AG04450 (cell line): ENCODE data around the gene SIGLEC12. TPM values are rescaled to one million over a fixed set of nuclear protein-coding genes. Genes with fewer than 3 reads are reported as not detected.
A peak's percentile ranks its signal among the peaks of the same experiment; 100 is the strongest.

ENCODE experiments used
- CTCF ChIA-PET: fragments of 300-600, 350-600 bp; formaldehyde crosslinking; extraction: SDS; loops from one replicate; lab custom pipeline; 2022; ENCODE audit warnings: antibody characterized with exemption, inconsistent platforms; lab: Charles Lee
- POLR2A ChIA-PET: fragments of 350-600 bp; formaldehyde crosslinking; extraction: SDS; loops from one replicate; lab custom pipeline; 2021; ENCODE audit warnings: antibody characterized with exemption, inconsistent platforms; lab: Yijun Ruan, JAX
- DNase-seq: peaks from one replicate; pipeline ENCODE4 v3.0.0-alpha.2; 2011; ENCODE audit warnings: low read depth, low spot score
- H3K27ac ChIP-seq: one replicate; pipeline ENCODE4 v1.5.1; 2012; ENCODE audit warnings: low read depth, low read length, control low read depth
- H3K27me3 ChIP-seq: one replicate; pipeline ENCODE4 v1.6.0; 2012; ENCODE audit warnings: low read length; ENCODE audit not compliant: control insufficient read depth, insufficient read depth
- H3K4me3 ChIP-seq: 2 replicates; pipeline ENCODE4 v1.5.1; 2011; ENCODE audit warnings: mild to moderate bottlenecking, low read depth, low read length, control low read depth
- H3K9me3 ChIP-seq: 2 replicates; pipeline ENCODE4 v1.5.1; 2012; ENCODE audit warnings: low read length; ENCODE audit not compliant: control insufficient read depth, insufficient read depth
- polyA plus RNA-seq: library from polyadenylated mRNA; depleted of rRNA; stranded (reverse); fragments of >200 nt; gene quantifications from 2 replicates; pipeline ENCODE4 v1.2.3, GENCODE V29; 2011
- TF ChIP-seq, protein P1 (sequence below): IDR thresholded peaks from 2 replicates; pipeline ENCODE4 v1.5.1; 2011; ENCODE audit warnings: low read depth, low read length, control low read depth, inconsistent platforms

The SIGLEC12 gene
- polyA plus RNA-seq, 1 experiment = not detected

DNA sequence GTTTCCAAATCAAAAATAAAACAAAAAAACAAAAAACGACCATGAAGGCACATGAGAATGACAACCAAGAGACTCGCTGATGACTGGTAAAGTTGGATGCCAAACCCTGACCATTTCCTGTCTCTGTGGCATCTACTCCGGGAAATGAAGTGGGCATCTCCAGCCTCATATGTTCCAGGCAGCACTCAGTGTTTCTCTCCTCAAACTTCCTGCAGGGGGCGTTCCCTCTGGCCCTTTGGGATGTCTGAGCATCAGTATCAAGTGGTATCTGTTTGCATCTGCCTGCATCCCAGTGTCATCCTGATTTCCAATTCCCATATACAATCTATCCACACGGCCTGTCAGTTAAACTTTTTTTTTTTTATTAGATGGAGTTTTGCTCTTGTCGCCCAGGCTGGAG is 9.8 kb upstream of the SIGLEC12 start:
- TF ChIP-seq, protein P1, sequence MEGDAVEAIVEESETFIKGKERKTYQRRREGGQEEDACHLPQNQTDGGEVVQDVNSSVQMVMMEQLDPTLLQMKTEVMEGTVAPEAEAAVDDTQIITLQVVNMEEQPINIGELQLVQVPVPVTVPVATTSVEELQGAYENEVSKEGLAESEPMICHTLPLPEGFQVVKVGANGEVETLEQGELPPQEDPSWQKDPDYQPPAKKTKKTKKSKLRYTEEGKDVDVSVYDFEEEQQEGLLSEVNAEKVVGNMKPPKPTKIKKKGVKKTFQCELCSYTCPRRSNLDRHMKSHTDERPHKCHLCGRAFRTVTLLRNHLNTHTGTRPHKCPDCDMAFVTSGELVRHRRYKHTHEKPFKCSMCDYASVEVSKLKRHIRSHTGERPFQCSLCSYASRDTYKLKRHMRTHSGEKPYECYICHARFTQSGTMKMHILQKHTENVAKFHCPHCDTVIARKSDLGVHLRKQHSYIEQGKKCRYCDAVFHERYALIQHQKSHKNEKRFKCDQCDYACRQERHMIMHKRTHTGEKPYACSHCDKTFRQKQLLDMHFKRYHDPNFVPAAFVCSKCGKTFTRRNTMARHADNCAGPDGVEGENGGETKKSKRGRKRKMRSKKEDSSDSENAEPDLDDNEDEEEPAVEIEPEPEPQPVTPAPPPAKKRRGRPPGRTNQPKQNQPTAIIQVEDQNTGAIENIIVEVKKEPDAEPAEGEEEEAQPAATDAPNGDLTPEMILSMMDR = peak; percentile 27; the same call in 1 of the 2 replicates
- no peaks in the 10 kb centered on the region; the same call in 1 of the 2 replicates for H3K9me3 ChIP-seq
- ChIA-PET POLR2A (no interaction called here), CTCF (interaction anchor here (0.6 kb wide), 1 partner anchor 160 kb away, joined by 4 read pairs; no protein-coding TSS in a partner anchor)
- no peak for DNase-seq
- no peak overlapping the region for H3K27ac ChIP-seq
- no peaks in the 10 kb centered on the region for H3K27me3 ChIP-seq
- H3K4me3 ChIP-seq = no peak overlapping the region

DNA sequence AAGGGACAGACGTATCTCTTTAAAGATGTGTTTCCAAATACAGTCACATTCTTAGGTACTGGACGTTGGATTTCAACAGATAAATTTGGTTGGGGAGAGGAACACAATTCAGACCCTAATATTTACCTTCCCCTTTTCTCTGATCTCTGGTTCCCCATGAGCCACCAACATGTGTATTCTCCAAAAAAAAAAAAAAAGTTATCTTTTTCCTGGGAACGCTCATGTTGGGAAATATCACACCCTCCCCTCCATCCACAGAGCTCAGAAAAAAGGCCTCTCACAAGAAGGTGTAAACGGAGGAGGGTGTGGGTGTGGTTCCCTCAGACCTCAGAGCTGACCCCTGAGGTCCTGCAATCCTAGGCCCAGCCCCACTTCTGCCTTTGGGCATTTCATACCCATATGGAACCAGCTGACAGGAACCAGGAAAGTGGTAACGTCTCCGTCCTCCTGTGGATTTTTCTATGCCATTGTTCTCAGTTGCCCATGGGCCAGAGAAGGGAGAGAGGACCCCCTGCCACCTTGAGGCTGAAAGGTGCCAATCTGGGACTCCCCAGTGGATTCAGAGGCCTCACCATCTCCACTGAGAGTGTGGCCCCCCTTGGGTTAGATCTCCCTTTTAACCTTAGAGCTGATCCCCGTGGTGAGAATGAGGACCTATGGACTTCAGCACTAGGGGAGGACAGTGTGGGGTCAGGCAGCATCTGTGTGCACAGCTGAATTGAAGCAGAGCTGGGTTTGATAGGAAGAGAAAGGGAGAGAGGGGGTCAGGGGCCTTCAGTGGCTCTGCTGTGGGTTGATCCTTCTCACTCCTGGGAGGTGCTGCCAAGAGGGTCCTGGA is 8.4 kb upstream of the SIGLEC12 start:
- TF ChIP-seq, protein P1 = no peak
- ChIA-PET POLR2A (no interaction called here), CTCF (no interaction called here)

DNA sequence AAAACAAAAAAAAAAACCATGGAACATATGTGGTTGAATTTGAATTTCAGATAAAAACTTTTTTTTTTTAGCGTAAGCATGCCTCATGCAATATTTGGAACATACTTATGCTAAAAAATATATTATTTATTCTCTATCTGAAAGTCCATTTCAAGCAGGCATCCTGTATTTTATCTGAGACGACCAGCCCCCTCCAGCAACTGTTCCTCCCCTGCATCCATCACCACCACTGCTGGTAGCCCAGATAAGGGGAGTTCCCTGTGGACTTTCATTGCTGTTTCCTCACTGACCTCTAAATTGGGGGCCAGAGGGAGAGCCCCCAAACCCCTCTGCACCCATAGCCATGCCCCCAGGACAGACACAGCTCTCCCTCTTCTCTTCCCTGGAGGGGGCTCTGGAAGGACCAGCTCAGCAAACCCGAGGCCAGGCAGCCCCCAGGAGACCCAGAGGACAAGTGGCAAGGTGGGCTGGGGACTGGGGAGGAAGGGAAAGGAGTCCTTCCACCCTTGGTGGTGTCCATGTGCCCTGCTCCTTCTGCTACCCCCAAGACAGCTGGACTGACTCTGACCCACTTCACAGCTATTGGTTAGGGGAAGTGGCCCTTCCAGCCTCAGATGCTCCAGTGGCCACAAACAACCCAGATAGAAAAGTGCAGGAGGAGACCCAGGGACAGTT is 6.6 kb upstream of the SIGLEC12 start:
- H3K4me3 ChIP-seq = no peak overlapping the region
- ChIA-PET POLR2A (no interaction called here), CTCF (no interaction called here)
- H3K27me3 ChIP-seq = no peaks in the 10 kb centered on the region
- H3K9me3 ChIP-seq = no peaks in the 10 kb centered on the region; the same call in 1 of the 2 replicates
- TF ChIP-seq, protein P1 = no peak
- H3K27ac ChIP-seq = no peak overlapping the region
- no peak for DNase-seq

More for the DNA sequence above, 8.4 kb upstream of the SIGLEC12 start:
- H3K27me3 ChIP-seq = no peaks in the 10 kb centered on the region
- no peaks in the 10 kb centered on the region; the same call in 1 of the 2 replicates for H3K9me3 ChIP-seq
- H3K4me3 ChIP-seq = no peak overlapping the region
- no peak overlapping the region for H3K27ac ChIP-seq
- DNase-seq = no peak

DNA sequence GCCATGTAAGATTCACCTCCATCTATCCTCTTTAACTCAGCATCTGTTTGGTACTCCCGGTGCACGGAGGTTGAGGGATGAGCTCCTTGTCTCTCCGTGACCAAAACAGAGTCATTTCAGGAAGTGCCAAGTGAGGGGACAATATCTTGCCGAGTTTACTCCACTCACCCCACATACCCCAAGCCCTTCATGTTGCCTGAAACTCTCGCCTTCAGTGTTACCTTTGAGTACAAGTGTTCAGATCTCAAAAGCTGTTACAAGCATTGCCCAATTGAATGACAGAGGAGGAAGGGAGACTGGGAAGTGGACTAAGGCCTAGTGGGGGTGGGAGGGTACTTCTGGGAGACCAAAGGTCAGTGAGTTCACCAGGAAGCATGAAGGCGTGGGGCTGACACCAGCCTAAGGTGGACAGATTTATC is 6.0 kb upstream of the SIGLEC12 start:
- no peaks in the 10 kb centered on the region; the same call in 1 of the 2 replicates for H3K9me3 ChIP-seq
- no peaks in the 10 kb centered on the region for H3K27me3 ChIP-seq
- ChIA-PET POLR2A (no interaction called here), CTCF (no interaction called here)
- no peak overlapping the region for H3K4me3 ChIP-seq
- TF ChIP-seq, protein P1 = no peak
- no peak overlapping the region for H3K27ac ChIP-seq
- no peak for DNase-seq

DNA sequence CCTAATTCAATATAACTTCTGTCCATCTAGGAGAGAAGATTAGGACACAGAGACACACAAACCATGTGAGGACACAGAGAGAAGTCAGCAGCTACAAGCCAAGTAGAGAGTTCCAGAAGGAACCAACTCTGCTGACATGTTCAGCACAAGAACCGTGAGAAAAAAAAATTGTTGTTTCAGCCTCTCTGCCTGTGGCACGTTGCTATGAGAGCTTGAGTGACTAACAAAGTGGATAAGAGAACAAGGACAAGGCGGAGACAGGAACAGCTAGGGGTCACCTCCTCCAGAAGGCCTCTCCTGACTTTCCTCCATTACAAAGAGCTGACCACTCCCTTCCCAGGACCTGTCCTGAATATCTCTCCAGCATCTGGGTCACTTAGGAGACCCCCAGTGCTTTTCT is 5.6 kb upstream of the SIGLEC12 start:
- Histone ChIP-seq H3K27me3 (no peaks in the 10 kb centered on the region), H3K27ac (no peak overlapping the region), H3K9me3 (no peaks in the 10 kb centered on the region; the same call in 1 of the 2 replicates), H3K4me3 (no peak overlapping the region)
- ChIA-PET CTCF (no interaction called here), POLR2A (no interaction called here)
- TF ChIP-seq, protein P1 = no peak
- no peak for DNase-seq
